Lower leg skin (tissue), 4 donors: ENCODE measurements around the gene SAMMSON. TPM values are rescaled to one million over a fixed set of nuclear protein-coding genes. Genes with fewer than 3 reads are reported as not detected.

ENCODE experiments used
- DNase-seq, 2 donors: peaks; one replicate each; pipeline ENCODE4 v3.0.0-alpha.2; 2019; ENCODE audit warnings: low spot score in 2 of 2
- H3K4me3 ChIP-seq: fragments of 200-600 bp; sonication (generic); 2 replicates; pipeline ENCODE4 v1.5.1; 2017; ENCODE audit warnings: mild to moderate bottlenecking, low read depth; ENCODE audit not compliant: poor library complexity, severe bottlenecking
- POLR2A ChIP-seq, 2 donors: fragments of 450-650 bp; IDR thresholded peaks; one replicate each; pipeline ENCODE4 v1.6.1; 2016 to 2017; ENCODE audit warnings: antibody characterized with exemption in 2 of 2, mild to moderate bottlenecking in 1 of 2, moderate library complexity in 1 of 2
- WGBS, 2 donors: methylation state at CpG; one replicate each; pipeline ENCODE4 v1.1.5; 2018; 5-methylcytosine and 5-hydroxymethylcytosine counted together
- intact Hi-C: fragments of 100-400 bp; cut with DNase I; formaldehyde crosslinking; loops from one replicate; pipeline ENCODE4 v1.15.0; 2023; ENCODE audit warnings: low total_unique reads
- total RNA-seq, 4 donors: library from RNA; depleted of rRNA; stranded (reverse); fragments of >200 nt; gene quantifications; one replicate each; pipeline ENCODE4 v1.1.0, GENCODE V29; 2016
- TF ChIP-seq, protein P1 (sequence below), 3 donors: fragments of 450-650 bp; IDR thresholded peaks; one replicate each; pipeline ENCODE4 v1.5.1; 2016; ENCODE audit warnings: antibody characterized with exemption in 3 of 3, mild to moderate bottlenecking in 3 of 3, moderate library complexity in 2 of 3

SAMMSON gene
- total RNA-seq, 4 donors from 2014 or later = 0.26 TPM; not detected in 3

GRCh38 chr3:70038693-70039092 is 39.2 kb downstream of the SAMMSON start:
- intact Hi-C loops = no loop called here
- WGBS, 2 donors = 84 to 86% methylated on average over 1 of the region's 1 CpG
- no peak for TF ChIP-seq POLR2A (IDR thresholded peaks at IDR 0.05)
- TF ChIP-seq, protein P1, sequence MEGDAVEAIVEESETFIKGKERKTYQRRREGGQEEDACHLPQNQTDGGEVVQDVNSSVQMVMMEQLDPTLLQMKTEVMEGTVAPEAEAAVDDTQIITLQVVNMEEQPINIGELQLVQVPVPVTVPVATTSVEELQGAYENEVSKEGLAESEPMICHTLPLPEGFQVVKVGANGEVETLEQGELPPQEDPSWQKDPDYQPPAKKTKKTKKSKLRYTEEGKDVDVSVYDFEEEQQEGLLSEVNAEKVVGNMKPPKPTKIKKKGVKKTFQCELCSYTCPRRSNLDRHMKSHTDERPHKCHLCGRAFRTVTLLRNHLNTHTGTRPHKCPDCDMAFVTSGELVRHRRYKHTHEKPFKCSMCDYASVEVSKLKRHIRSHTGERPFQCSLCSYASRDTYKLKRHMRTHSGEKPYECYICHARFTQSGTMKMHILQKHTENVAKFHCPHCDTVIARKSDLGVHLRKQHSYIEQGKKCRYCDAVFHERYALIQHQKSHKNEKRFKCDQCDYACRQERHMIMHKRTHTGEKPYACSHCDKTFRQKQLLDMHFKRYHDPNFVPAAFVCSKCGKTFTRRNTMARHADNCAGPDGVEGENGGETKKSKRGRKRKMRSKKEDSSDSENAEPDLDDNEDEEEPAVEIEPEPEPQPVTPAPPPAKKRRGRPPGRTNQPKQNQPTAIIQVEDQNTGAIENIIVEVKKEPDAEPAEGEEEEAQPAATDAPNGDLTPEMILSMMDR (IDR thresholded peaks at IDR 0.05) = no peak
- no peak for DNase-seq
- no peak overlapping the region for H3K4me3 ChIP-seq

- TF ChIP-seq, protein P1 (IDR thresholded peaks at IDR 0.05) = no peak
- TF ChIP-seq POLR2A (IDR thresholded peaks at IDR 0.05) = no peak
- no peak overlapping the region for H3K4me3 ChIP-seq
- WGBS, 2 donors = 76 to 79% methylated on average over 3 of the region's 3 CpGs
- no peak for DNase-seq
- intact Hi-C loops = no loop called here
Measured at GRCh38 chr3:70040386-70040785, 40.9 kb downstream of the SAMMSON start.

DNA sequence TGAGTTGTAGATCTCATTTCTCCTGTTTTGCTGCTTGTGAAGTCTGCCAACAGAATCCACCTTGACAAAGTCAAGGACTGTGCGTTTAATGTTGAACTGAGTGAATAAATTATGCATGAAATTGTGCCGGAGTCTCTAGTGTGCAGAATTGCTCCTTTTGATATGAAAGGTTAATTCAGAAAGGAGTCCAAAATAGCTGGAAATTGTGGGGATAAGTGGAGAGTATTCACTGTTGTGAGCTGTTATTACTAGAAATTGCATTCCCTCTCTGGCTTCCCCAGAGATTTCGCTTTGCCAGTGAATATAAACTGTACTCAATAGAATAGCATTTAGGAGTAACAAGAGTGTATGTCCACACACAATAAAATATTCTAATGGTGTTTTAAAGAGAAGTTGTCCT is 43.1 kb downstream of the SAMMSON start:
- no peak for DNase-seq
- intact Hi-C loops = no loop called here
- TF ChIP-seq, protein P1 (IDR thresholded peaks at IDR 0.05) = no peak
- TF ChIP-seq POLR2A (IDR thresholded peaks at IDR 0.05) = no peak
- no peak overlapping the region for H3K4me3 ChIP-seq
- 81 to 84% methylated on average over 3 of the region's 3 CpGs for WGBS, 2 donors

DNA sequence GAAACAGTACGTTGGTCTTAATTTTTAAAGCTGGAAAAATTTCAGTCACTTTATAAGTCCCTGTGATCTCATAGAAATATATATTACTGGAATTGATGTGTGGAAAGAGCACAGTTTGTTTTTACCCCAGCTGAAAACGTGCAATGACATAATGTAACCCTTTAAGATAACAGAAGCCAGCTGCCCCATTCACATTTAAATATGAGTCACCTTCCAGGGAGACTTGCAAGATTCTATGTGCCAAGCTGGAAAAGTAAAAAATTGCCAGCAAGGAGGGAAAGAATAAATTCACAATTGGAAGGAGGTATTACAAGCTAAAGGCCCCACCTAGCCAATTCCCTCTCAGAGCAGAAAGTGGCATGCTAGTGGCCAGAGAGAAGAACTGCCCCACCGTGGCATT is 50.2 kb downstream of the SAMMSON start:
- no peak overlapping the region for H3K4me3 ChIP-seq
- TF ChIP-seq POLR2A (IDR thresholded peaks at IDR 0.05) = no peak
- TF ChIP-seq, protein P1 (IDR thresholded peaks at IDR 0.05) = no peak
- 47 to 49% methylated on average over 3 of the region's 3 CpGs for whole genome bisulfite sequencing, 2 donors
- DNase-seq = no peak
- intact Hi-C loops = no loop called here

- H3K4me3 ChIP-seq = no peak overlapping the region
- TF ChIP-seq POLR2A (IDR thresholded peaks at IDR 0.05) = no peak
- TF ChIP-seq, protein P1 (IDR thresholded peaks at IDR 0.05) = no peak
- no peak for DNase-seq
- intact Hi-C loops = no loop called here
- 53 to 54% methylated on average over 1 of the region's 1 CpG for WGBS, 2 donors
Measured at GRCh38 chr3:70053293-70053692, 53.8 kb downstream of the SAMMSON start.

GRCh38 chr3:70056081-70056480 is 56.5 kb downstream of the SAMMSON start:
- intact Hi-C loops = no loop called here
- TF ChIP-seq, protein P1 (IDR thresholded peaks at IDR 0.05) = no peak
- no peak for TF ChIP-seq POLR2A (IDR thresholded peaks at IDR 0.05)
- WGBS, 2 donors = 82 to 87% methylated on average over 3 of the region's 3 CpGs
- DNase-seq = no peak
- no peak overlapping the region for H3K4me3 ChIP-seq
